ENCODE data around the gene POLRMT. TPM values are rescaled to one million over a fixed set of nuclear protein-coding genes. Genes with fewer than 3 reads are reported as not detected.

Gene POLRMT
- total RNA-seq, 1 donor from 2014 or later, result 90.1 TPM

Other genes starting within 250 kb of the POLRMT start
- 0.14 and 0.23 TPM in 2 replicates for gene C2CD4C, start 224.4 kb downstream of the POLRMT start, total RNA-seq
- not detected in 2 replicates for gene SHC2, start 172.5 kb downstream of the POLRMT start, total RNA-seq
- gene MADCAM1, start 137.1 kb downstream of the POLRMT start, total RNA-seq, result 0.18 and 0.21 TPM in 2 replicates
- gene TPGS1, start 126.0 kb downstream of the POLRMT start, total RNA-seq, result 13.6 and 15.7 TPM in 2 replicates
- gene CDC34, start 101.8 kb downstream of the POLRMT start, total RNA-seq, result 53.7 and 55.7 TPM in 2 replicates
- 29.9 and 31.8 TPM in 2 replicates for gene GZMM, start 89.5 kb downstream of the POLRMT start, total RNA-seq
- gene BSG, start 60.9 kb downstream of the POLRMT start, total RNA-seq, result 300 and 304 TPM in 2 replicates
- gene HCN2, start 43.7 kb downstream of the POLRMT start, total RNA-seq, result 0.52 and 0.64 TPM in 2 replicates
- gene FGF22, start 6.3 kb upstream of the POLRMT start, total RNA-seq, result not detected in 2 replicates
- gene RNF126, start 29.7 kb upstream of the POLRMT start, total RNA-seq, result 83.2 and 89.4 TPM in 2 replicates
- gene FSTL3, start 42.9 kb upstream of the POLRMT start, total RNA-seq, result 6.9 and 8.0 TPM in 2 replicates
- not detected in 2 replicates for gene PRSS57, start 61.9 kb upstream of the POLRMT start, total RNA-seq
- not detected in 2 replicates for gene PALM, start 75.4 kb upstream of the POLRMT start, total RNA-seq
- not detected in 2 replicates for gene MISP, start 117.6 kb upstream of the POLRMT start, total RNA-seq
- 735 and 739 TPM in 2 replicates for gene PTBP1, start 163.9 kb upstream of the POLRMT start, total RNA-seq
- gene PLPPR3, start 188.4 kb upstream of the POLRMT start, total RNA-seq, result not detected in 2 replicates
- gene AZU1, start 194.3 kb upstream of the POLRMT start, total RNA-seq, result not detected in 2 replicates
- not detected in 2 replicates for gene PRTN3, start 207.5 kb upstream of the POLRMT start, total RNA-seq
- gene ELANE, start 218.8 kb upstream of the POLRMT start, total RNA-seq, result not detected in 2 replicates
- 0.94 and 1.8 TPM in 2 replicates for gene CFD, start 226.1 kb upstream of the POLRMT start, total RNA-seq

Data from activated T-helper 2 cell treated with anti-CD3 and anti-CD28 coated beads, Interferon-gamma antibody, Interleukin-2, Interleukin-4, amounts not matched to agents 10 μg/mL and 5 μg/mL and 100 μg/mL, durations not matched to agents 14 hours and 24 hours and 36 hours (primary cell).